ENCODE results near the gene KIF2A.

Gene KIF2A

GRCh38 chr5:62308439-62308838, 2.4 kb downstream of the KIF2A start:
- no peak overlapping the region for H3K4me3 ChIP-seq (ENCODE audit: low read depth, low read length)
- DNase-seq (ENCODE audit: low read depth, low spot score) = no peak
- no peak for TF ChIP-seq CTCF (IDR thresholded peaks at IDR 0.05; ENCODE audit: insufficient read depth, low read length, missing control alignments)
- ChIA-PET POLR2A (no interaction called here), CTCF (interaction anchor here (1.1 to 1.5 kb wide), 3 partner anchors 10 to 49 kb away, joined by 3 to 5 read pairs (median 3); no protein-coding TSS in a partner anchor)

- no peak for TF ChIP-seq CTCF (IDR thresholded peaks at IDR 0.05; ENCODE audit: insufficient read depth, low read length, missing control alignments)
- DNase-seq (ENCODE audit: low read depth, low spot score) = no peak
- H3K4me3 ChIP-seq (ENCODE audit: low read depth, low read length) = no peak overlapping the region
- ChIA-PET POLR2A (no interaction called here), CTCF (interaction anchor here (1.4 kb wide), 1 partner anchor 48 kb away, joined by 3 read pairs; no protein-coding TSS in a partner anchor)
These were observed 3.1 kb downstream of the KIF2A start for GRCh38 chr5:62309107-62309506.

GRCh38 chr5:62310426-62311143, 4.6 kb downstream of the KIF2A start:
- ChIA-PET POLR2A (no interaction called here), CTCF (no interaction called here)
- no peak for DNase-seq (ENCODE audit: low read depth, low spot score)
- H3K4me3 ChIP-seq (ENCODE audit: low read depth, low read length) = no peak overlapping the region
- TF ChIP-seq CTCF (IDR thresholded peaks at IDR 0.05; ENCODE audit: insufficient read depth, low read length, missing control alignments) = no peak

- no peak overlapping the region for H3K4me3 ChIP-seq (ENCODE audit: low read depth, low read length)
- CTCF ChIA-PET = no interaction called here
- no peak for TF ChIP-seq CTCF (IDR thresholded peaks at IDR 0.05; ENCODE audit: insufficient read depth, low read length, missing control alignments)
- no peak for DNase-seq (ENCODE audit: low read depth, low spot score)
- POLR2A ChIA-PET = no interaction called here
These were observed 6.0 kb downstream of the KIF2A start for GRCh38 chr5:62312036-62312435.

- CTCF ChIA-PET = no interaction called here
- no peak for DNase-seq (ENCODE audit: low read depth, low spot score)
- no peak for TF ChIP-seq CTCF (IDR thresholded peaks at IDR 0.05; ENCODE audit: insufficient read depth, low read length, missing control alignments)
- H3K4me3 ChIP-seq (ENCODE audit: low read depth, low read length) = no peak overlapping the region
- POLR2A ChIA-PET = no interaction called here
These were observed 6.7 kb downstream of the KIF2A start for GRCh38 chr5:62312674-62313073.

- no peak for TF ChIP-seq CTCF (IDR thresholded peaks at IDR 0.05; ENCODE audit: insufficient read depth, low read length, missing control alignments)
- ChIA-PET POLR2A (no interaction called here), CTCF (no interaction called here)
- DNase-seq (ENCODE audit: low read depth, low spot score) = no peak
- no peak overlapping the region for H3K4me3 ChIP-seq (ENCODE audit: low read depth, low read length)
These were observed 8.3 kb downstream of the KIF2A start for GRCh38 chr5:62314213-62314830.

All from AG04449 (cell line).